Endothelial cell of umbilical vein (primary cell): ENCODE data around the gene MARS1. TPM values are rescaled to one million over a fixed set of nuclear protein-coding genes. Genes with fewer than 3 reads are reported as not detected.

Experiments
- BruUV-seq: library from RNA; stranded (reverse); fragments of 400-500 nt; replicated peaks from 2 replicates; lab custom pipeline; 2021; lab: Mats Ljungman, UMichigan
- CTCF ChIA-PET: fragments of 300-600, 350-600 bp; sonication (Branson Sonifier 250); formaldehyde crosslinking; loops from one replicate; lab custom pipeline; 2021; ENCODE audit warnings: antibody characterized with exemption, inconsistent platforms; lab: Charles Lee
- POLR2A ChIA-PET: fragments of 300-600, 350-600 bp; sonication (Branson Sonifier 250); formaldehyde crosslinking; loops from one replicate; lab custom pipeline; 2021; ENCODE audit warnings: antibody characterized with exemption, inconsistent platforms; lab: Charles Lee
- DNase-seq: peaks from one replicate; pipeline ENCODE4 v3.0.0-alpha.2; 2011; ENCODE audit warnings: low read depth, low spot score
- FAIRE-seq: peaks from 2 replicates; lab custom pipeline; 2011; peaks lifted over from hg19 to GRCh38; lab: Jason Lieb, UNC
- H2AFZ ChIP-seq: 2 replicates; pipeline ENCODE4 v1.6.0; 2012; ENCODE audit warnings: low read depth, low read length, control low read depth, inconsistent platforms
- H3K27ac ChIP-seq: 2 replicates; pipeline ENCODE4 v1.5.1; 2011; ENCODE audit warnings: low read depth, mild to moderate bottlenecking, control low read depth, low read length, moderate library complexity; ENCODE audit not compliant: insufficient read depth
- H3K27me3 ChIP-seq, 2 experiments: 2 replicates each; pipeline versions ENCODE4 v1.6.0 to v1.6.1; 2011; ENCODE audit warnings: low read length in 2 of 2, mixed read lengths in 1 of 2; ENCODE audit not compliant: control insufficient read depth in 2 of 2, insufficient read depth in 2 of 2
- H3K36me3 ChIP-seq, 2 experiments: 2 replicates in 1 of 2; 3 replicates in 1 of 2; pipeline ENCODE4 v1.5.1; 2011; ENCODE audit warnings: low read length in 2 of 2, mild to moderate bottlenecking in 1 of 2, moderate library complexity in 1 of 2; ENCODE audit not compliant: control insufficient read depth in 2 of 2, insufficient read depth in 2 of 2; ENCODE audit errors: extremely low read depth in 1 of 2
- H3K4me1 ChIP-seq: 3 replicates; pipeline ENCODE4 v1.5.1; 2011; ENCODE audit warnings: mild to moderate bottlenecking, low read length; ENCODE audit not compliant: control insufficient read depth, insufficient read depth; ENCODE audit errors: extremely low read depth
- H3K4me2 ChIP-seq: 2 replicates; pipeline ENCODE4 v1.6.1; 2011; ENCODE audit warnings: low read length, control low read depth, mixed read lengths; ENCODE audit not compliant: insufficient read depth
- H3K4me3 ChIP-seq, 3 experiments: fragments of 200-600 bp in 1 of 3; sonication (generic), shearing (Covaris generic) in 1 of 3; replicated peaks in 1 of 3; 2 replicates each; pipeline ENCODE4 v1.5.1; 2011 to 2016; ENCODE audit warnings: control low read depth in 3 of 3, low read length in 3 of 3, mild to moderate bottlenecking in 2 of 3, inconsistent platforms in 1 of 3, low read depth in 1 of 3, moderate library complexity in 1 of 3; ENCODE audit not compliant: insufficient read depth in 1 of 3
- H3K79me2 ChIP-seq: 2 replicates; pipeline ENCODE4 v1.6.0; 2012; ENCODE audit warnings: low read length, inconsistent platforms; ENCODE audit not compliant: control insufficient read depth, insufficient read depth
- H3K9ac ChIP-seq: replicated peaks from 2 replicates; pipeline ENCODE3; 2011; ENCODE audit warnings: low read length, control low read depth; ENCODE audit not compliant: insufficient read depth; ENCODE audit errors: extremely low read depth
- H3K9me1 ChIP-seq: replicated peaks from 3 replicates; pipeline ENCODE4 v1.6.0; 2011; ENCODE audit warnings: mild to moderate bottlenecking, low read length; ENCODE audit not compliant: control insufficient read depth, insufficient read depth; ENCODE audit errors: extremely low read depth
- H3K9me3 ChIP-seq: replicated peaks from 2 replicates; pipeline ENCODE4 v1.5.1; 2012; ENCODE audit warnings: low read length, inconsistent platforms; ENCODE audit not compliant: control insufficient read depth, insufficient read depth
- H4K20me1 ChIP-seq: replicated peaks from 2 replicates; pipeline ENCODE3; 2011; ENCODE audit warnings: mild to moderate bottlenecking, low read length; ENCODE audit not compliant: control insufficient read depth, insufficient read depth; ENCODE audit errors: extremely low read depth
- EZH2 ChIP-seq: IDR thresholded peaks from 2 replicates; pipeline ENCODE4 v1.6.1; 2012; ENCODE audit warnings: borderline replicate concordance, low read depth, mild to moderate bottlenecking, moderate library complexity, low read length, inconsistent platforms; ENCODE audit not compliant: severe bottlenecking
- FOS ChIP-seq: IDR thresholded peaks from 2 replicates; pipeline ENCODE4 v1.6.1; 2011; ENCODE audit warnings: mild to moderate bottlenecking, low read length, moderate library complexity, borderline replicate concordance; ENCODE audit not compliant: insufficient read depth
- GATA2 ChIP-seq: IDR thresholded peaks from 2 replicates; pipeline ENCODE4 v1.7.0; 2011; ENCODE audit warnings: low read depth, mild to moderate bottlenecking, moderate library complexity, mixed read lengths, low read length; ENCODE audit not compliant: insufficient read length, insufficient read depth
- JUN ChIP-seq: IDR thresholded peaks from 2 replicates; pipeline ENCODE4 v1.6.1; 2011; ENCODE audit warnings: borderline replicate concordance, low read depth; ENCODE audit not compliant: insufficient read length, insufficient read depth
- dilution Hi-C: fragments of 300-500 bp; cut with MboI; formaldehyde crosslinking; loops from one replicate; pipeline ENCODE4 v1.15.0; 2019; ENCODE audit warnings: low sequenced_read_pairs; ENCODE audit not compliant: extremely low pct_ligation_motif_present
- intact Hi-C: fragments of 100-400 bp; cut with micrococcal nuclease; formaldehyde crosslinking; loops from one replicate; pipeline ENCODE4 v1.10.0; 2022
- polyA plus RNA-seq, 4 experiments: library from polyadenylated mRNA; depleted of rRNA in 3 of 4; stranded (reverse) in 3 of 4; unstranded in 1 of 4; fragments of >200 nt; gene quantifications; 2 replicates each; pipeline versions ENCODE4 v1.2.1 to v1.2.3, GENCODE V29; 2011 to 2012; ENCODE audit warnings: missing spikeins in 1 of 4
- total RNA-seq: library from RNA; stranded (reverse); gene quantifications from 2 replicates; pipeline ENCODE4 v1.2.3, GENCODE V29; 2021
- TF ChIP-seq, protein P1 (sequence below), 2 donors: IDR thresholded peaks; 1 replicate in 1 of 2; 2 replicates in 1 of 2; pipeline ENCODE4 v1.5.1; 2011; ENCODE audit warnings: low read length in 2 of 2, mild to moderate bottlenecking in 2 of 2, moderate library complexity in 2 of 2, control low read depth in 1 of 2, inconsistent platforms in 1 of 2, low read depth in 1 of 2; ENCODE audit not compliant: insufficient read depth in 1 of 2; ENCODE audit errors: extremely low read depth in 1 of 2

MARS1 gene
- total and polyA plus RNA-seq, 2 donors (not counting 3 experiments of a cell fraction or from before 2014, with no cell fraction given), result 118 to 212 TPM

DNA sequence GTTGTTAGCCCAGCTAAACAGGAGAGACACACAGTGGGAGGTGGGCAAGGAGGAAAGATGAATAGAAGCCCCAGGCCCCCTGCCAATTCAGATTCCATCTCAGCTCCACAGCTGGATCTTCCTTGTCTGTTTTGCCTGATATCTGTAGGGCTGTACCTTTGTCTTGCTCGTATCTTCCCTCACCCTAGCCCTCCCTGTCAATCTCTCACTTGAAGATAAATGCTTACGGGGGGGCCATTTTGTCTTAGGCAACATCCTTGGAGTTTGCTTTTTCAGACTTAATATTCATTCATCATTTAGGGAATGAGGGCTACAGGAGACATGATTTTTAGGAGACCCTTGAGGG is 64.4 kb downstream of the MARS1 start:
- H3K27ac ChIP-seq, result no peak overlapping the region
- H3K4me1 ChIP-seq, result no peaks in the 10 kb centered on the region
- FAIRE-seq, result no peak
- dilution Hi-C loops, result no loop called here
- no peak for DNase-seq
- H3K79me2 ChIP-seq, result no peaks in the 10 kb centered on the region
- no peak overlapping the region for H2AFZ ChIP-seq
- H4K20me1 ChIP-seq, result no peaks in the 10 kb centered on the region
- BruUV-seq, result no TSS peak
- H3K4me2 ChIP-seq, result no peak overlapping the region
- POLR2A ChIA-PET, result no interaction called here
- H3K36me3 ChIP-seq, result no peaks in the 10 kb centered on the region
- H3K27me3 ChIP-seq, result peaks cover 51 to 52% of the 10 kb centered on the region in 2 experiments
- H3K4me3 ChIP-seq, result no peak overlapping the region
- TF ChIP-seq, protein P1, sequence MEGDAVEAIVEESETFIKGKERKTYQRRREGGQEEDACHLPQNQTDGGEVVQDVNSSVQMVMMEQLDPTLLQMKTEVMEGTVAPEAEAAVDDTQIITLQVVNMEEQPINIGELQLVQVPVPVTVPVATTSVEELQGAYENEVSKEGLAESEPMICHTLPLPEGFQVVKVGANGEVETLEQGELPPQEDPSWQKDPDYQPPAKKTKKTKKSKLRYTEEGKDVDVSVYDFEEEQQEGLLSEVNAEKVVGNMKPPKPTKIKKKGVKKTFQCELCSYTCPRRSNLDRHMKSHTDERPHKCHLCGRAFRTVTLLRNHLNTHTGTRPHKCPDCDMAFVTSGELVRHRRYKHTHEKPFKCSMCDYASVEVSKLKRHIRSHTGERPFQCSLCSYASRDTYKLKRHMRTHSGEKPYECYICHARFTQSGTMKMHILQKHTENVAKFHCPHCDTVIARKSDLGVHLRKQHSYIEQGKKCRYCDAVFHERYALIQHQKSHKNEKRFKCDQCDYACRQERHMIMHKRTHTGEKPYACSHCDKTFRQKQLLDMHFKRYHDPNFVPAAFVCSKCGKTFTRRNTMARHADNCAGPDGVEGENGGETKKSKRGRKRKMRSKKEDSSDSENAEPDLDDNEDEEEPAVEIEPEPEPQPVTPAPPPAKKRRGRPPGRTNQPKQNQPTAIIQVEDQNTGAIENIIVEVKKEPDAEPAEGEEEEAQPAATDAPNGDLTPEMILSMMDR (IDR thresholded peaks at IDR 0.05; ENCODE audit: extremely low read depth in 1 of 2, insufficient read depth in 1 of 2, low read depth in 1 of 2, low read length in 2 of 2), result no peak
- H3K9ac ChIP-seq, result no peak overlapping the region
- CTCF ChIA-PET, result interaction anchor here (2.0 kb wide), 1 partner anchor 31 kb away, joined by 6 read pairs; no protein-coding TSS in a partner anchor
- no peaks in the 10 kb centered on the region for H3K9me1 ChIP-seq
- intact Hi-C loops, result no loop called here
- no peaks in the 10 kb centered on the region for H3K9me3 ChIP-seq

DNA sequence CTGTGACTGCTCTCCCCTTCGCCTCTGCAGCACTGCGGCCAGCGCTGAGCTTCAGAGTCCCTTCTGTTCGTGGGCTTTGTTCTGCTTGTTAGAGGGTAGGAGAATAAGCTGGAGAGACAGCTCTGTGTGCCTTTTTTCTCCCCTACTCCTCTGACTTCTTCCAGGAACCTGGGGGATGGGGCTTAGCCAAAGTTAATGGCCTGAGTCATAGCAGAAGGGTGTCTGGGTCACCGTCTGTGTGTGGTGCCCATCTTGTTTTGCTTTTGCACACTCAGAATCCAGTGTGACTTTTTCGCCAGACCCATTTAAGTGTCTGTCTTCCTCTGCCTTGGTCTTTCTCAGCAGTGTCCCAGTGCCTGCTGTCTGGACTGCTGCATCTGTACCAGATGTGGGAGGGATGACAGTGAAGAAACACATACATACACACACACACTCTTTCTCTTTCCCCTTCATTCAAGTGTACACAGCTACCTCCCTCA is 65.0 kb downstream of the MARS1 start:
- intact Hi-C loops (no loop called here), dilution Hi-C loops (no loop called here)
- no peaks in the 10 kb centered on the region for H4K20me1 ChIP-seq
- no peaks in the 10 kb centered on the region for H3K9me1 ChIP-seq
- no peak overlapping the region for H3K4me3 ChIP-seq
- BruUV-seq, result no TSS peak
- H3K27me3 ChIP-seq, result peaks cover 48 to 51% of the 10 kb centered on the region in 2 experiments
- FAIRE-seq (no peak), DNase-seq (no peak)
- H3K36me3 ChIP-seq, result no peaks in the 10 kb centered on the region
- no peaks in the 10 kb centered on the region for H3K4me1 ChIP-seq
- no peak overlapping the region for H3K9ac ChIP-seq
- ChIA-PET POLR2A (no interaction called here), CTCF (interaction anchor here (0.6 to 2.0 kb wide), 2 partner anchors 31 to 1261 kb away, joined by 3 to 6 read pairs; no protein-coding TSS in a partner anchor)
- H3K27ac ChIP-seq, result no peak overlapping the region
- TF ChIP-seq FOS, result no peak
- no peak for TF ChIP-seq GATA2
- no peak for TF ChIP-seq EZH2
- TF ChIP-seq JUN, result no peak
- no peaks in the 10 kb centered on the region for H3K79me2 ChIP-seq
- H3K4me2 ChIP-seq, result no peak overlapping the region
- H2AFZ ChIP-seq, result no peak overlapping the region
- H3K9me3 ChIP-seq, result no peaks in the 10 kb centered on the region
